Subcutaneous adipose tissue (tissue), 4 donors: Measurements from ENCODE around the gene SLC29A4. TPM values are rescaled to one million over a fixed set of nuclear protein-coding genes. Genes with fewer than 3 reads are reported as not detected.

Experiments
- total RNA-seq, 4 donors: library from RNA; depleted of rRNA; stranded (reverse); fragments of >200 nt; gene quantifications; one replicate each; pipeline ENCODE4 v1.1.0, GENCODE V29; 2016
- TF ChIP-seq, protein P1 (sequence below): fragments of 450-650 bp; IDR thresholded peaks from one replicate; pipeline ENCODE4 v1.5.1; 2016; ENCODE audit warnings: low read depth, mild to moderate bottlenecking, control low read depth, antibody characterized with exemption, moderate library complexity

The SLC29A4 gene
- total RNA-seq, 4 donors from 2014 or later: 8.6 to 33.5 (median 15.9) TPM

DNA sequence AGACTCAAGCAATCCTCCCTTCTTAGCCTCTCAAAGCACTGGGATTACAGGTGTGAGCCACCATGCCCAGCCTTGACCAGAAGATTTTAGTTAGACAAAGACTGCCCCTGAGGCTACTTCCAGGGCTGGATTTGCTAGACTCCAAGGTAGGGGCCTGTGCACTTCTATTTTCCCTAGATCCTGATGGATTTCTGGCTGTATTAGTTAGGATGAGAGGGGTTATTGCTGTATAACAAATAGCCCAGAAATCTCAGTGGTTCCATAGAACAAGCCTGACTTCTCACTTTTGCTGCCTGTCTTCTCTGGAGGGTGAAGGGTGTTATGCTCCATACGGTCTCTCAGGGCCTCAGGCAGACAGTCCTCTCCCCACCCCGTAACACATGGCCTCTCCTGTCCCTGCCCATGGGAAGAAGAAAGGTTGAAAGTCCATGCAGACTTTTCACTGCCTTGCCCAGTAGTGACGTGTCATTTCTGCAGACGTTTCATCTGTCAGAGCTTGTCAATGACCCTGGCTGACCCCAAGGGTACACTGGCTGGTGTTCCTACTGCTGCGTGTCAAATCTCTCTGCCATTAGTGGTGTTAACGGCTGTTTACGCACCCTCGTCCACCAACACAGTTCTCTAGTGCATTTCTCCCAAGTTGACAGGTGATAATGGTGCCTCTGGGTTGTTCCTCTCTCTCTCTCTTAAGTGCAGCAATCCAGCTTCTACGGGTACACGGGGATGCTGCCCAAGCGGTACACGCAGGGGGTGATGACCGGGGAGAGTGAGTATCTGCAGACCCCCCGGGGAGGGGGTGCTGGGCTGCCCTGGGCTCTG, 11.6 kb downstream of the SLC29A4 start:
- TF ChIP-seq, protein P1, sequence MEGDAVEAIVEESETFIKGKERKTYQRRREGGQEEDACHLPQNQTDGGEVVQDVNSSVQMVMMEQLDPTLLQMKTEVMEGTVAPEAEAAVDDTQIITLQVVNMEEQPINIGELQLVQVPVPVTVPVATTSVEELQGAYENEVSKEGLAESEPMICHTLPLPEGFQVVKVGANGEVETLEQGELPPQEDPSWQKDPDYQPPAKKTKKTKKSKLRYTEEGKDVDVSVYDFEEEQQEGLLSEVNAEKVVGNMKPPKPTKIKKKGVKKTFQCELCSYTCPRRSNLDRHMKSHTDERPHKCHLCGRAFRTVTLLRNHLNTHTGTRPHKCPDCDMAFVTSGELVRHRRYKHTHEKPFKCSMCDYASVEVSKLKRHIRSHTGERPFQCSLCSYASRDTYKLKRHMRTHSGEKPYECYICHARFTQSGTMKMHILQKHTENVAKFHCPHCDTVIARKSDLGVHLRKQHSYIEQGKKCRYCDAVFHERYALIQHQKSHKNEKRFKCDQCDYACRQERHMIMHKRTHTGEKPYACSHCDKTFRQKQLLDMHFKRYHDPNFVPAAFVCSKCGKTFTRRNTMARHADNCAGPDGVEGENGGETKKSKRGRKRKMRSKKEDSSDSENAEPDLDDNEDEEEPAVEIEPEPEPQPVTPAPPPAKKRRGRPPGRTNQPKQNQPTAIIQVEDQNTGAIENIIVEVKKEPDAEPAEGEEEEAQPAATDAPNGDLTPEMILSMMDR: no peak

DNA sequence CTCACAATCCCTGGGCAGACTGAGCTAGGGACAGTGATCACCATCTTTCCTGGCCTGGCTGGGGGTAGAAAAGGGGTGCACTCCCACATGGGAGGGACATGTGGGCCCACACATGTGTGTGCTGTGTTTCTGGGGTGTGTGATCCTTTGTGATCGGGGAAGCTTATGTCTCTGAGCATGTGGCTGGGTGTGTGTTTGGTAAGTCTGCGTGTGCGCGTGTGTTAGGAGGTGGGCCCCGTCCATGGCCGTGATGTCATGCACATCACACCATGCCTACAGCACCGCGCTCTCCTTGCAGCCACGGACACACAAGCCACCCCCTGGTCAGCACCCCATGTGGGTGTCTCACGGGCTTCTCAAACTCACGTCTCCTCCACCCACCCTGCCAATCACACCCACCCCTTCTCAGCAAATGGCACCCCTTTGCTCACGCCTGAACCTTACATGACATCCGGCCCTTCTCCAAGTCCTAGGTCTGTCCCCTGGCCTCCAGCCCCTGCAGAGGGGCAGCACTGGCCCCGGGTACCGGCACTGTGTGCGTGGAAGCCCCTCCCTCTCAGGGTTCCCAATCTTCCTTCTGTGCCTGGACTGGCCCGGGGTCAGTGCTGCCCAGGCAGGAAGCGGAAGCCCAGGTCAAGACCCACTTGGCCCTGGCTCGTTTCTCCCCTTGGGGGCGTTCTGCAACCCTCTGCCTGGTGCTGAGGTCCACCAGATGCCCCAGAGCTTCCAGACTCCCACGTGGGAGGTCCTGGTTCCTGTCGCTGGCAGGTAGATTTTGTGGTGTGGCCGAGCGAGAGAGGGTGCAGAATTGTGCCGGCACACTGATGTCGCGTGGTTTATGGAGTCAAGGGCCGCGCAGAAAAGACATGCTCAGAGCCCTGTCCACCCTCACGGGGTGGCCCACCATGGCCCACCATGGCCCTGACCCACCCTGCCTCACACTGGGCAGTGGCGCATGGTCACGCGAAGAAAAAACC, 12.6 kb downstream of the SLC29A4 start:
- TF ChIP-seq, protein P1: no peak

DNA sequence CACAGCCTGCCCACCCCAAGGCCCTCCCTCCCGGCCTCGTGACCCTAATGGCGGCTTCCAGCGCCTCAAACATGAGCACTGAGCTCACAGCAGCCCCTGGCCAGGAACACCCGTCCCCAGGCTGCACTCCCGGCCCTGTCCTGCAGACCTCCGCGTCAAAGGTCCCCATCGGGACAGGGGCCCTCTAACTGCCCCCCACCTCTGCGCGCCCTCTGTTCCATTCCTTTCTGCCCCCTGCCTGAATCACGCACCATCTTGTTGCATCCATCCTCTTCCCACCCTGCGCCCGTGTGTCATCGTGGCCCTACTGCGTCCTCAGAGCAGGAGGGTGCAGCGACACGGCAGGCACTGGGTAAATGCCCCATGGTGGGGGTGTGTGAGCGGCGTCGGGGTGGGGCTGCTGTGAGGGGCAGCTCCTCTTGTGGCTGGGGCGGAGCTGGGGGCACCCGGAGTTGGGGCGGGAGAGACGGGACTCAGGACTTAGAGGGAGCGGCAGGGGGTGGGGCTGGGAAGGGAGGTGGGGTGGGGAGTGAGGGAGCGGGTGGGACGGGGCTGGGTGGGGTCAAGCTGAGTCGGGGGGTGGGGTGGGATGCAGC, 13.4 kb downstream of the SLC29A4 start:
- TF ChIP-seq, protein P1: no peak

DNA sequence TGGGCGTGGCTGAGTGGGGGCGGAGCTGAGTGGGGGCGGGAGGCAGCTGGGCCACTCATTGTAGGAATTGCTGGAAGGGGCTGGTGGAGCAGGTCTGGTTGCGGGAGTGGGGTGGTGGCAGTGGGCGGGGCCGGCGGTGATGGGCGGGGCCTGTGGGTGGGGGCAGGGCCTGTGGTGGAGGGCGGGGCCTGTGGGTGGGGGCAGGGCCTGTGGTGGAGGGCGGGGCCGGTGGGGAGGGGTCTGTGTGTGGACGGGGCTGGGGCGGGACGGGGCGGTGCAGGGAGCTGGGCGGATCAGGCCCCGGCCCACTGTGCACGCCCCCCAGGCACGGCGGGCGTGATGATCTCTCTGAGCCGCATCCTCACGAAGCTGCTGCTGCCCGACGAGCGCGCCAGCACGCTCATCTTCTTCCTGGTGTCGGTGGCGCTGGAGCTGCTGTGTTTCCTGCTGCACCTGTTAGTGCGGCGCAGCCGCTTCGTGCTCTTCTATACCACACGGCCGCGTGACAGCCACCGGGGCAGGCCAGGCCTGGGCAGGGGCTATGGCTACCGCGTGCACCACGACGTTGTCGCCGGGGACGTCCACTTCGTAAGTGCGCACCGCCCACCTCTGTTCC, 14.0 kb downstream of the SLC29A4 start:
- TF ChIP-seq, protein P1: no peak

DNA sequence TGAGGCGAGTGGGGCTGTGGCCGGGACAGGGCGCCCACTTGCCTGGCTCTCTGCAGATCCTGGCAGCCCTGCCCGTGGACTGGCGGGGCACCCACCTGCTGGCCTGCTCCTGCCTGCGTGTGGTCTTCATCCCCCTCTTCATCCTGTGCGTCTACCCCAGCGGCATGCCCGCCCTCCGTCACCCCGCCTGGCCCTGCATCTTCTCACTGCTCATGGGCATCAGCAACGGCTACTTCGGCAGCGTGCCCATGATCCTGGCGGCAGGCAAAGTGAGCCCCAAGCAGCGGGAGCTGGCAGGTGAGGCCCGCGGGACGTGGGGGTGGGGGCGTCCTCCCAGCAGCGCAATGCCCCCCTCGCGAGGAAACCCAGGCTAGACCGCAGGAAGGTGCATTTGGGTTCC, 17.6 kb downstream of the SLC29A4 start:
- TF ChIP-seq, protein P1: no peak

DNA sequence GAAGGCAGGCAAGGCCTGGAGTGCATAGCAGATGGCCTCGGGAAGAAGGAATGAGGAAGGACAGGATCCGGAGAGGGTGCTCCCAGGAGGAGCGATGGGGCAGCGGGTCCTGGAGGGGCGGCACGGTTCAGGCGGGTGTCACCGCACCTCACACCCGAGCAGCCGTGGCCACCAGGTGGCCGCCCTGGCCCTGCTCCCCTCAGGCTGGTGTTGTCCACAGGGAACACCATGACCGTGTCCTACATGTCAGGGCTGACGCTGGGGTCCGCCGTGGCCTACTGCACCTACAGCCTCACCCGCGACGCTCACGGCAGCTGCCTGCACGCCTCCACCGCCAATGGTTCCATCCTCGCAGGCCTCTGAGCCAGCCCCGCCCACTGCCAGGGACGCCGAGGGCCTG, 19.8 kb downstream of the SLC29A4 start:
- TF ChIP-seq, protein P1: no peak
